Gastrocnemius medialis (tissue), 4 donors: ENCODE measurements around the gene PARD3. TPM values are rescaled to one million over a fixed set of nuclear protein-coding genes. Genes with fewer than 3 reads are reported as not detected.

Experiments
- ATAC-seq, 2 donors: fragments of 150-250 bp; one replicate each; pipeline ENCODE4 v1.9.1; 2016
- DNase-seq, 2 donors: peaks; one replicate each; pipeline ENCODE4 v3.0.0-alpha.2; 2019
- H3K27ac ChIP-seq, 4 donors: fragments of 200-600 bp; sonication (generic); 1 replicate in 1 of 4; 2 replicates in 3 of 4; pipeline ENCODE4 v1.5.1; 2016 to 2018; ENCODE audit warnings: mild to moderate bottlenecking in 2 of 4, moderate library complexity in 1 of 4
- H3K27me3 ChIP-seq, 3 donors: fragments of 200-600 bp; sonication (generic) in 2 of 3; 1 replicate in 1 of 3; 2 replicates in 2 of 3; pipeline versions ENCODE4 v1.5.1 to v1.6.0; 2016 to 2019; ENCODE audit warnings: mild to moderate bottlenecking in 1 of 3, moderate library complexity in 1 of 3
- H3K36me3 ChIP-seq, 2 donors: fragments of 200-600 bp; sonication (generic) in 1 of 2; one replicate each; pipeline ENCODE4 v1.5.1; 2017 to 2018
- H3K4me1 ChIP-seq, 2 donors: fragments of 200-600 bp; sonication (generic) in 1 of 2; one replicate each; pipeline ENCODE4 v1.5.1; 2016 to 2017; ENCODE audit warnings: mild to moderate bottlenecking in 2 of 2
- H3K4me3 ChIP-seq, 4 donors: fragments of 200-600 bp; sonication (generic) in 3 of 4; 1 replicate in 1 of 4; 2 replicates in 3 of 4; pipeline ENCODE4 v1.5.1; 2016 to 2019; ENCODE audit warnings: mild to moderate bottlenecking in 2 of 4
- H3K9me3 ChIP-seq, 3 donors: fragments of 200-600 bp; sonication (generic) in 2 of 3; 1 replicate in 1 of 3; 2 replicates in 2 of 3; pipeline ENCODE4 v1.5.1; 2016 to 2019
- CTCF ChIP-seq, 5 experiments: fragments of 450-650 bp in 3 of 5; fragments of 200-600 bp in 2 of 5; sonication (generic) in 2 of 5; IDR thresholded peaks in 4 of 5; conservative IDR thresholded peaks in 1 of 5; 1 replicate in 4 of 5; 2 replicates in 1 of 5; pipeline ENCODE4 v1.5.1; 2016 to 2019; ENCODE audit warnings: antibody characterized with exemption in 5 of 5, mild to moderate bottlenecking in 3 of 5, moderate library complexity in 3 of 5
- POLR2A ChIP-seq, 2 donors: fragments of 450-650 bp; IDR thresholded peaks; one replicate each; pipeline ENCODE4 v1.6.1; 2017; ENCODE audit warnings: antibody characterized with exemption in 2 of 2, mild to moderate bottlenecking in 2 of 2, moderate library complexity in 2 of 2
- in situ Hi-C, 4 donors: fragments of 200-750 bp; cut with MboI; loops; one replicate each; pipeline versions ENCODE4 v1.15.0 to v1.8.0; 2017; ENCODE audit warnings: low sequenced_read_pairs in 4 of 4
- intact Hi-C: fragments of 100-400 bp; cut with DNase I; formaldehyde crosslinking; loops from one replicate; pipeline ENCODE4 v1.15.1; 2023; ENCODE audit warnings: low total_unique reads
- total RNA-seq, 4 donors: library from RNA; depleted of rRNA; stranded (reverse); fragments of >200 nt; gene quantifications; one replicate each; pipeline versions ENCODE4 v1.1.0 to v1.2.3, GENCODE V29; 2016

PARD3 gene
- total RNA-seq, 4 donors from 2014 or later: 64.6 to 75.8 (median 68.3) TPM

GRCh38 chr10:34861293-34862021, 46.4 kb upstream of the PARD3 start:
- peak overlapping the region in 3 of 4 donors; percentile 15 to 29 (median 28) for H3K4me3 ChIP-seq
- peak; percentile 94 to 98 for ATAC-seq
- intact Hi-C loops: no loop called here
- no peaks in the 10 kb centered on the region for H3K27me3 ChIP-seq
- peak overlapping the region; percentile 20 to 73 (median 64) for H3K27ac ChIP-seq
- DNase-seq: peak; percentile 78
- no peaks in the 10 kb centered on the region for H3K36me3 ChIP-seq
- H3K4me1 ChIP-seq: peaks cover 14 to 29% of the 10 kb centered on the region in 2 donors
- in situ Hi-C loops: no loop called here
- no peaks in the 10 kb centered on the region for H3K9me3 ChIP-seq
- TF ChIP-seq POLR2A (IDR thresholded peaks at IDR 0.05) (no peak), CTCF (IDR thresholded peaks at IDR 0.05 in 4 of 5, conservative IDR thresholded peaks at IDR 0.05 in 1 of 5) (no peak)

GRCh38 chr10:34859170-34859569, 44.1 kb upstream of the PARD3 start:
- H3K36me3 ChIP-seq: no peaks in the 10 kb centered on the region
- DNase-seq: no peak
- no peak overlapping the region for H3K4me3 ChIP-seq
- H3K9me3 ChIP-seq: no peaks in the 10 kb centered on the region
- ATAC-seq: no peak
- H3K4me1 ChIP-seq: peaks cover 14 to 20% of the 10 kb centered on the region in 2 donors
- intact Hi-C loops: no loop called here
- in situ Hi-C loops: no loop called here
- H3K27ac ChIP-seq: no peak overlapping the region
- H3K27me3 ChIP-seq: no peaks in the 10 kb centered on the region
- TF ChIP-seq CTCF (IDR thresholded peaks at IDR 0.05 in 4 of 5, conservative IDR thresholded peaks at IDR 0.05 in 1 of 5): no peak
- no peak for TF ChIP-seq POLR2A (IDR thresholded peaks at IDR 0.05)

- in situ Hi-C loops (no loop called here), intact Hi-C loops (no loop called here)
- no peak for TF ChIP-seq POLR2A (IDR thresholded peaks at IDR 0.05)
- no peak for TF ChIP-seq CTCF (IDR thresholded peaks at IDR 0.05 in 4 of 5, conservative IDR thresholded peaks at IDR 0.05 in 1 of 5)
- DNase-seq: no peak
- Histone ChIP-seq H3K27me3 (no peaks in the 10 kb centered on the region), H3K4me3 (no peak overlapping the region), H3K27ac (no peak overlapping the region), H3K9me3 (no peaks in the 10 kb centered on the region), H3K4me1 (peaks cover 14 to 17% of the 10 kb centered on the region in 2 donors), H3K36me3 (no peaks in the 10 kb centered on the region)
- ATAC-seq: no peak
These were observed 42.9 kb upstream of the PARD3 start for GRCh38 chr10:34858003-34858402.

DNA sequence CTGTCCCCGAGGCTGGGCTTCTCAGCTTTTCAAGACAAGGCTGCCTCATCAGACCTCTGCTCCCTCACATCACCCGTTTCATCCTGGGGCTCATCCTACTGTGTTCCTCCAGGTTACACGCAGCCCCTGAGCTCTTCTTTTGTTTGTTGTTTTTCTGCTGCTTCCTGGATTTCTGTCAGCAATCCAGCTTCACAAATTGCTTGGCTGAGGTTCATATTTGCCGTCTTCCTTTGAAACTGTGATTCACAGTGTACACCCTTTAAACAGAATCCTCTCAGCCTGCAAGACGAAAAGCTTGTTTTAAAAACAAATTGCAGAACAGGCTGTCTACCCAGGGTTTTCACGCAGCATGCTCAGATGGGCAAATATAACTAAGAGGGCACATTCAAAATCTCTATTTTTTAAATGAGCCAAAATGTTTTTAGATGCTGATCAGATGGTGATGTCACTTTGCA, 39.1 kb upstream of the PARD3 start:
- Histone ChIP-seq H3K4me1 (no peaks in the 10 kb centered on the region), H3K9me3 (no peaks in the 10 kb centered on the region), H3K4me3 (no peak overlapping the region), H3K36me3 (no peaks in the 10 kb centered on the region), H3K27ac (no peak overlapping the region), H3K27me3 (no peaks in the 10 kb centered on the region)
- TF ChIP-seq CTCF (IDR thresholded peaks at IDR 0.05 in 4 of 5, conservative IDR thresholded peaks at IDR 0.05 in 1 of 5) (no peak), POLR2A (IDR thresholded peaks at IDR 0.05) (no peak)
- intact Hi-C loops: no loop called here
- ATAC-seq (no peak), DNase-seq (no peak)
- in situ Hi-C loops: no loop called here
